IPS-NIHi7 (cell line): ENCODE results near the gene SLC12A5.
A peak's percentile ranks its signal among the peaks of the same experiment; 100 is the strongest.
"Not testable (repeated sequence)": the region's sequence is repeated elsewhere in the genome, so short reads cannot be mapped to it uniquely, and the experiment has no call there.

Source experiments
- DNase-seq: peaks from one replicate; pipeline ENCODE4 v3.0.0; 2012; ENCODE audit warnings: mixed read lengths; ENCODE audit errors: extremely low spot score

Gene SLC12A5

GRCh38 chr20:46028772-46029371 lies at the start of gene SLC12A5:
Gene SLC12A5 (plus strand): TSS chr20:46029215. CDS start chr20:46029345, 130 bp downstream.
- DNase-seq, result no peak

GRCh38 chr20:45981261-45981660 lies 47.8 kb upstream of the SLC12A5 start:
- DNase-seq, result no peak

GRCh38 chr20:45983279-45983743 lies 45.7 kb upstream of the SLC12A5 start:
- DNase-seq, result no peak

- no peak for DNase-seq
Observed at GRCh38 chr20:45985573-45985972, 43.4 kb upstream of the SLC12A5 start.

DNA sequence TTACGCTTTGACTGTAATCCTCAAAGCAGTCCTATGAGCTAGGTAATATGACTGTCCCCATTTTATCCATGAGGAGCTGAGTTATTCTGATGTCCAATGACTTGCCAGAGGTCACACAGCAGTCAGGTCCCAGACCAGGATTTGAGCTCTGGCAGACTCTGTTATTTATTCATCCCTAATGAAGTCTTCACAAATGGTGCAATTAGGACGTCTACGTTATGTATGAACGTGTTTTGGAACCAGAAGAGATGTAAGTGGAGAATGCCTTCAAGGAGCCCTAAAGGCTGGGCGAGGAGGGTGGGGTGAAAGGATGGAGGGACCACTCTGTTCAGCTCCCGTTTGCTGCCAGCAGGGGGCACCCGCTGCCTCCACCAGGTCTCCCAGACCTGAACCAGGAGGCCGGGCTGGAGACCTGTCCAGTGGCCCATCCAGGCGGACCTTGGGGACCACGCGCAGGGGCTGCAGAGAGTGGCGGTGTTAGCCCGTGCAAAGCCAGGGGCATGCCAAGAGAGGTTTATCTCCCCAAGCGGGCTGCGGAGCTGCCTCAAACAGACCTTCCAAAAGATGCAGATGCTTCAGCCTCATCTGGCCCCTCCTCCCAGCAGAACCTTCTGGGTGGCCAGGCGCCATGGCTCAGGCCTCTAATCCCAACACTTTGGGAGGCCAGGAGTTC lies 41.8 kb upstream of the SLC12A5 start:
- peak; percentile 93 for DNase-seq

- not testable (repeated sequence) for DNase-seq
Observed at GRCh38 chr20:45988830-45989229, 40.2 kb upstream of the SLC12A5 start.

GRCh38 chr20:45991616-45992015 lies 37.4 kb upstream of the SLC12A5 start:
- DNase-seq, result no peak

GRCh38 chr20:45993197-45993951 lies 35.6 kb upstream of the SLC12A5 start:
- peak; percentile 60 for DNase-seq

DNA sequence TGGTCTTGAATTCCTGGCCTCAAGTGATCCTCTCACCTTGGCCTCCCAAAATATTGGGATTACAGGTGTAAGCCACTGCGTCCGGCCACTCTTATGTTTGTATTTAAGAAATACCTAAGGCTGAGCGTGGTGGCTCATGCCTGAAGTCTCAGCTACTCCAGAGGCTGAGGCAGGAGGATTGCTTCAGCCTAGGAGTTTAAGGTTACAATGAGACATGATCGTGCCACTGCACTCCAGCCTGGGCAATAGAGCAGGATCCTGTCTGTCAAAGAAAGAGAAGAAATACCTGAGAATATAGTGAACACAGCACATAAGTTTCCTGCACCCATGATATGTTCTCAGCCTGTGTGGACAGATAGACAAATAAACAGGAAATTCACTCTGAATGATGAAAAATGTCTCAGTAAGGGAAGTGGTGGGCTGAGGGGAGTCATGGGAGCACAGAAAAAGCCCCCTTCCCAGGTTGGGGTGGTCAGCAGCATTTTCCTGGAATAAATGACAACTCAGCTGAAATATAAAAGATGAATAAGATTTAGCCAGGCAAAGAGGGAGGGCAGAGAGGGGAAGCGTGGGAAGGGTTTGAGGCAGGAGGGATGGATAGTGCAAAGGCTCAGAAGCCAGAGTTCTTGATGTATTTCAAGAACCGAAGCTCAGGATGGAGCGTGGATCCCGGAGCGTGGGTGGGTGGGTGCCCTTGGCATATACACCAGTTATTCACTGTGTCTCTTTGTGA lies 34.1 kb upstream of the SLC12A5 start:
- no peak for DNase-seq

DNA sequence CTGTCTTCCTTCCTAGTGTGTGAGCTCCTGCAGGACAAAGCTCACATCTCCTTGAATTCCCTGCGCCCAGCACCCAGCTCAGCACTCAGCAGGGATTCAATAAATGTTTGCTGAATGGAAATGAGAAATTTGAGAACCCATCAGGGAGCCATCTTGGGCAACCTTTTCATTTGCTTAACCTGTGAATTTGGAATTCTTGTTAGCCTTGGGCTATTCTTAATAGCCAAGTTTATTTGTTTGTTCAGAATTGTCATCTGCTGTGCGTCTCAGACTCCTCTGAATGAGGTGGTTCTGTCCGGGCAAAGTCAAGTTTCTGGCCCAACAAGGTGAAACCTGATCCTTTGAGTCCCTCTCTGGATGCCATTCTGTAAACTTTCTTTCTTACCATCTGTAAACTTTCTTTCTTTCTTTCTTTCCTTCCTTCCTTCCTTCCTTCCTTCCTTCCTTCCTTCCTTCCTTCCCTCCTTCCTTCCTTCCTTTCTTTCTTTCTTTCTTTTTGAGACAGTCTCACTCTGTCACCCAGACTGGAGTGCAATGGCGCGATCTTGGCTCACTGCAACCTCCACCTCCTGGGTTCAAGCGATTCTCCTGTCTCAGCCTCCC lies 33.4 kb upstream of the SLC12A5 start:
- not testable (repeated sequence) for DNase-seq

DNA sequence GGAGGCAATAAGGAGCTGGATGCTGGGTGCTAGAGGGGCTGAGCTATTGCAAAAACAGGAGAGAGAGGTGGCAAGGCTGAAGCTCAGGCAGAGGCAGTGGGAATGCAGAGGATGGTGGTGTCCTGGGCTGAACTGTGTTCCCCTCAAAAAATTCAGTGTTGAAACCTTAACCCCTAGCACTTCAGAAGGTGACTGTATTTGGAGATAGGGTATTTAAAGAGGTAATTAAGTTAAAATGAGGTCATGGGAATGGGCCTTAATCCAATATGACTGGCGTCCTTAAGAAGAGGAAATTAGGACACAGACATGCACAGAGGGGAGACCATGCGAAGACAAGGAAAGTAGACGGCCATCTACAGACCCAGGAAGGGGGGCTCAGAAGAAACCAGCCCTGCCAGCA lies 31.8 kb upstream of the SLC12A5 start:
- DNase-seq, result no peak

GRCh38 chr20:45998337-45998736 lies 30.7 kb upstream of the SLC12A5 start:
- DNase-seq, result no peak

GRCh38 chr20:45998761-45999160 lies 30.3 kb upstream of the SLC12A5 start:
- no peak for DNase-seq

- DNase-seq, result no peak
Observed at GRCh38 chr20:45999557-46000261, 29.3 kb upstream of the SLC12A5 start.

- DNase-seq, result no peak
Observed at GRCh38 chr20:46000262-46000996, 28.6 kb upstream of the SLC12A5 start.

DNA sequence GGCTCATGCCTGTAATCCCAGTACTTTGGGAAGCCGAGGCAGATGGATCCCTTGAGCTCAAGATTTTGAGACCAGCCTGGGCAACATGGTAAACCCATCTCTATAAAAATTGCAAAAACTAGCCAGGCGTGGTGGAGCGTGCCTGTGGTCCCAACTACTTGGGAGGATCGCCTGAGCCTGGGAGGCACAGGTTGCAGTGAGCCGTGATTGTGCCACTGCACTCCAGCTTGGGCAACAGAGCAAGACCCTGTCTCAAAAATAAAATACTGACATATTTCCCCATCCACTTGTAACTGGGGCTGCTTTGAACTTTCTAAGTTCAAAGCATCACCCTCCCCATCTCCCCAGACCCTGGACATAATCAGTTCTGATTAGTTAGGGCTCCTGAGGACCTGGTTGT lies 27.5 kb upstream of the SLC12A5 start:
- no peak for DNase-seq

DNA sequence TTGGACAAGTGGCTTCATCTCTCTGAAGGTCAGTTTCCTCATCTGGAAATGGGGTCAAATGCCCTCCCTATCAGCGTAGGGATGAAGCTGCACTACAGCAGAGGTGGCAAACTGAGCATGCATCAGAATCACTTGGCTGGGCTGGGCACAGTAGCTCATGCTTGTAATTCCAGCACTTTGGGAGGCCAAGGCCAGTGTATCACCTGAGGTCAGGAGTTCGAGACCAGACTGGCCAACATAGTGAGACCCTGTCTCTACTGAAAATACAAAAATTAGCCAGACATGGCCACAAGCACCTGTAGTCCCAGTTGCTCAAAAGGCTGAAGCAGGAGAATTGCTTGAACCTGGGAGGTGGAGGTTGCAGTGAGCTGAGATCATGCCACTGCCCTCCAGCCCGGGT lies 27.0 kb upstream of the SLC12A5 start:
- no peak for DNase-seq

- DNase-seq, result no peak
Observed at GRCh38 chr20:46004187-46004586, 24.8 kb upstream of the SLC12A5 start.

DNA sequence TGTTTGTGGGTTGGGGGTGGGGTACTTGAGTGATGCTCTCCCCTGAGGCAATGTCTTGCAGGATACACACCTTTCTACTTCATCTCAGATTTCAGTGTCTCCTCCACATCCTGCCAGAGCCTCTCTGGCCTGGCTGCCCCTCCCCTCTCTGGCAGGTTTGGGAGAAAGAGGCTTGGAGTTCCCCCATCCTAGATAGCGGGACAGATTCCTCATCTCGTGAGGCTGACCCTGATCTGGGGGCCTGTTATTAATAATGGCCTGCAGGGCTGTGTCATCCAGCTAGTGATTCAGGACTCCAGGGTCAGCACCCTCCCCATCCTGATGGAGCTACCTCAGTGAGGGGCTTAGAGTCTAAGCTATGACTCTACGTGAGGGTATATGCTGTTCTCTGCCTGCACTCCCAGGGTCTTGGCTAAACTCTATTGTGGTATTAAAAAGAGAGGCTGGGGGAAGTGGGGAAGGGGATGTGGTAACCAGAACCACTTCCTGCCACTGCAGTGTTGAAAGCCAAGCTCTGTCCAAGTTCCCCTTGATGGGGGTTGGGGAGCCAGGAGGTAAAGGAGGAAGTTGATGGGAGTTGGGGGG lies 24.0 kb upstream of the SLC12A5 start:
- DNase-seq, result peak; percentile 46
